NCI-H446 treated with DMSO at 0.1 percent for 48 hours (cell line): ENCODE data around the gene ALPG.
"Not testable (repeated sequence)": the region's sequence is repeated elsewhere in the genome, so short reads cannot be mapped to it uniquely, and the experiment has no call there.

Experiments used
- DNase-seq: peaks from one replicate; lab custom pipeline; 2025; lab: John Stamatoyannopoulos, UW

The ALPG gene

DNA sequence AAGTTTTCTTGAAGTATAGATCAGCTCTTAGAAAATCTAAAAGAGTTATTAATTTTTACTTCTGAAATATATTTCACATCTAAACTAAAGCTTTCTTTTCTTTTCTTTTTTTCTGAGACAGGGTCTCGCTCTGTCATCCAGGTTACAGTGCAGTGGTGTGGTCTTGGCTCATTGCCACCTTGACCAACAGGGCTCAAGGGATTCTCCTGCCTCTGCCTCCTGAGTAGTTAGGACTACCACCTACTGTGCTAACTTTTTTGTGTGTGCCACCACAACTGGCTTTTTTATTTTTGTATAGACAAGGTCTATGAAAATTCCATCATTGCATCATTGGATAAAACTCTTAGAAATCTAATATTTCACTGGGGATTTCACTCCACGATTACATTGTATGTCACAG is 10.0 kb upstream of the ALPG start:
- DNase-seq, result no peak

DNA sequence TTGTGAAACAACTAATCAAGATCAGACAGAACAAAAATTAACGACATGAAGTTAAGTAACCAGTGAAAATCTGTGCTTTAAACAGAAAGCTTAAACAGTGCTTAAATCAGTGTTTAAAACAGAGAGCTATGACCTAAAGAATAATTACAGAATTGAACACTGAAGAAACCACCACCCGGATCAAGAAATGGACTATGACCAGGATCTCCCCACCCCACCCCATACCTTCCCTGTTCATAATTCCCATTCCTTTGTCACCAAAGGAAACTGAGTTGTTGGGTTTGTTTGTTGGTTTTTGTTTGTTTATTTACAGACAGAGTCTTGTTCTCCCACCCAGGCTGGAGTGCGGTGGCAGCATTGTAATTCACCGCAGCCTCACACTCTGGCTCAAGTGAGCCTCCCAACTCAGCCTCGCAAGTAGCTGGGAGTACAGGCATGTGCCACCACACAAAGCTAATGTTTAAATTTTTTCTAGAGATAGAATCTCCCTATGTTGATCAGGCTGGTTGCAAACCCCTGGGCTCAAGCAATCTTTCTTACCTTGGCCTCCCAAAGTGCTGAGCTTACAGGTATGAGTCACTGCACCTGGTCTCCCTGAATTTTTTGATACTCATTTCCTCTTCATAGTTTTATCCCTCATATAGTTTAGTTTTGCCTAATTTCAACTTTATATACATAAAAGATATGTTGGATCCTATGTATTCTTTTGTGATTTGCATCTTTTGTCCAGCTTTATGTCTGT is 8.2 kb upstream of the ALPG start:
- no peak for DNase-seq

DNA sequence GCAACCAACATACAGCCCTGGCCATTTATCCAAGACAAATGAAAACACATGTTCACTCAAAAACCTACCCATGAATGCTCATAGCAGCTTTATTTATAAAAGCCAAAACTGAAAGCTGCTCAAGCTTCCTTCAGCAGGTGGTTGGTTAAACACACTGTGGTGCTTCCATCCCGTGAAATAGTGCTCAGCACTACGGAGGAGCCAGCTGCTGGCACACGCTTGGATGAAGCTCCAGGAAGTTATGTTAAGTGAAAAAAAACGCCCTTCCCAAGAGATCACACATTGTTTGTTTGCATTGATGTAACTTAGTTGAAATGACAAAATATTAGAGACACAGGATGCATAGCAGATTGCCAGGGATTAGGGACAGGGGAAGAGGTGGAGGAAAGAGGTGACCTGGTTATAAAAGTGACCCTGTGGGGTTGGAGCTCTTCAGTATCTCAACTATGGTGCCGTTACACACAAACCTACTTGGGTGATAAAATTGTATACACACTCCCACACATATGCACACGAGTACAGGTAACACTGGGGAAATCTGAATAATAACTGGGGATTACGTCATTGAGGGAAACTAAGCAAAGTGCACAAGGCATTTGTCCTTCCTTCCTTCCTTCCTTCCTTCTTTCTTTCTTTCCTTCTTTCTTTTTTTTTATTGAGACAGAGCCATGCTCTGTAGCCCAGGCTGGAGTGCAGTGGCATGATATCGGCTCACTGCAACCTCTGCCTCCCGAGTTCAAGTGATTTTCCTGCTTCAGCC is 6.2 kb upstream of the ALPG start:
- no peak for DNase-seq

DNA sequence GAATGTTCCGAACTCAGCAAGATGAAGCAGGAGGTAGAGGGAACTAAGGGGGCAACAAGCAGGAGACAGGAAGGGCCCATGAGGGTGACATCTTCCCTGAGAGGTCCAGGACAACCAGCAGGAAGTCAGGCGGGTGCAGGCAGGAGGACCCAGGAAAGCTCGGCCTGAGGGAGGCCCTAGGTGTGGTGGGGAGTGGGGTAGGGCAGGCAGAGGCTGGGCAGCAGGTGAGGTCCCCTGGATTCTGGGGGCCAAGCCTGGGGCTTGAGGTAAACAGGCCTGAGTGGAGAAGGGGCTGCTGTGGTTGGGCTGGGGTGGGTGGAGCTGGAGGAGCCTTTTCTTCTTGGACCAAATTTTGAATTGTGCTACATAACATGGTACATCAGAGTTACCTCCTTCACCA is 4.1 kb upstream of the ALPG start:
- no peak for DNase-seq

DNA sequence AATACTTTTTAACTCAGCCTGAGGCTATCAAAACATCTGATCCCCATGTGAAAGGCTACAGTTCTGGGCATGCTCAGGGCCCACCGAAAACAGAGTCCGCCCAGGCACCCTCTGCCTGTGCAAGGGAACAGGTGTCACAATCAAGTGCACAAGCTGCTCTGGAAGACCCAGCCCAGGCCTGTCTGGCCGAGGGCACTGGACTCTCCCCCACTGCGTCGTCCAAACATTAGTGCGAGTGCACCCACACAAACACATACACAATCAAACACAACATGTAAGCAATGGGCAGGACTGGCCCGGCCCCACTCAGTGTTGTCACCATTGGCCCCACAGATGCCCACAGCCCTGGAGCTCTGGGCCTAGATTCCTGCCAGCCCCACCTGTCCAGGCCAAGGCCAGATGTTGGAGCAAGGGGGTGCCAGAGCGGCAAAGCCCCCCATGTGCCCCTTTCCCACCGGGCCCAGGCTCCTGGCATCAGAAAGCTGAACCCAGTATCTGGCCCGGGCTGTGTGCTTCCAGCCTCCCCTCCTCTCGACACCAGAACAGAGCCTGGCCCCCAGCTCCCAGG is 617 bp upstream of the ALPG start:
- DNase-seq, result no peak

DNA sequence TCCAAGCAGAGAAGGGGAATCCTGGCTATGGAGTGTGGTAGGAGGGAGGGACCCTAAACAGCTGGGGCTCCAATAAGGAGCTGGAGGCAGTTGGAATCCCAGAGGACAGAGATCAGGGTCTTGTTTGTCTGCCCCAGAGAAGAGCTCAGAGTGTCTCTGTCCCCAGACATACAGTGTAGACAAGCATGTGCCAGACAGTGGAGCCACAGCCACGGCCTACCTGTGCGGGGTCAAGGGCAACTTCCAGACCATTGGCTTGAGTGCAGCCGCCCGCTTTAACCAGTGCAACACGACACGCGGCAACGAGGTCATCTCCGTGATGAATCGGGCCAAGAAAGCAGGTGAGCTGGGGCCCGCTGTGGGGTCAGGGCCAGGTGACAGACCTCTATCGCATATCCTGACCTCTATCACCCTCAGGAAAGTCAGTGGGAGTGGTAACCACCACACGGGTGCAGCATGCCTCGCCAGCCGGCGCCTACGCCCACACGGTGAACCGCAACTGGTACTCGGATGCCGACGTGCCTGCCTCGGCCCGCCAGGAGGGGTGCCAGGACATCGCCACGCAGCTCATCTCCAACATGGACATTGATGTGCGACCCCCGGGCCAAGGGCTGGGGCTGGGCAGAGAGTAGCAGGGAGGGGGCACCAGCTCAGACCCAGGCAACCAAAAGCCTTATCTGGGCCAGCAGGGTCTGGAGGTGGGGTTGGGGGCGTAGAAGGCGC is 945 bp downstream of the ALPG start:
- not testable (repeated sequence) for DNase-seq

DNA sequence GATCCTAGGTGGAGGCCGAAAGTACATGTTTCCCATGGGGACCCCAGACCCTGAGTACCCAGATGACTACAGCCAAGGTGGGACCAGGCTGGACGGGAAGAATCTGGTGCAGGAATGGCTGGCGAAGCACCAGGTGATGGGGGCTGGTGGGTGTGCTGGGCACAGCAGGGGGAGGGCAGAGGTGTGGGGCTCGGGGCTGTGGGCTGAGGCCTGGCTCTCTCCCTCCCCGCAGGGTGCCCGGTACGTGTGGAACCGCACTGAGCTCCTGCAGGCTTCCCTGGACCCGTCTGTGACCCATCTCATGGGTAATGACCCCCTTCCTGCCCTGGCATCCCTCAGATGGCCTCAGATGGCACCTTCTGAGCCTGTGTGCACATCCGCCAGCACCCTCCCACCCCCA is 1.6 kb downstream of the ALPG start:
- not testable (repeated sequence) for DNase-seq

DNA sequence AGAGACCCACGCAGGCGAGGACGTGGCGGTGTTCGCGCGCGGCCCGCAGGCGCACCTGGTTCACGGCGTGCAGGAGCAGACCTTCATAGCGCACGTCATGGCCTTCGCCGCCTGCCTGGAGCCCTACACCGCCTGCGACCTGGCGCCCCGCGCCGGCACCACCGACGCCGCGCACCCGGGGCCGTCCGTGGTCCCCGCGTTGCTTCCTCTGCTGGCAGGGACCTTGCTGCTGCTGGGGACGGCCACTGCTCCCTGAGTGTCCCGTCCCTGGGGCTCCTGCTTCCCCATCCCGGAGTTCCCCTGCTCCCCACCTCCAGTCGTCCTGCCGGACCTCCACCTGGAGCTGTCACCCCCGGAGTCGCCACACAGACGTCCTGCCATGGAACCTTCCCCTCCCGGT is 3.0 kb downstream of the ALPG start:
- not testable (repeated sequence) for DNase-seq

DNA sequence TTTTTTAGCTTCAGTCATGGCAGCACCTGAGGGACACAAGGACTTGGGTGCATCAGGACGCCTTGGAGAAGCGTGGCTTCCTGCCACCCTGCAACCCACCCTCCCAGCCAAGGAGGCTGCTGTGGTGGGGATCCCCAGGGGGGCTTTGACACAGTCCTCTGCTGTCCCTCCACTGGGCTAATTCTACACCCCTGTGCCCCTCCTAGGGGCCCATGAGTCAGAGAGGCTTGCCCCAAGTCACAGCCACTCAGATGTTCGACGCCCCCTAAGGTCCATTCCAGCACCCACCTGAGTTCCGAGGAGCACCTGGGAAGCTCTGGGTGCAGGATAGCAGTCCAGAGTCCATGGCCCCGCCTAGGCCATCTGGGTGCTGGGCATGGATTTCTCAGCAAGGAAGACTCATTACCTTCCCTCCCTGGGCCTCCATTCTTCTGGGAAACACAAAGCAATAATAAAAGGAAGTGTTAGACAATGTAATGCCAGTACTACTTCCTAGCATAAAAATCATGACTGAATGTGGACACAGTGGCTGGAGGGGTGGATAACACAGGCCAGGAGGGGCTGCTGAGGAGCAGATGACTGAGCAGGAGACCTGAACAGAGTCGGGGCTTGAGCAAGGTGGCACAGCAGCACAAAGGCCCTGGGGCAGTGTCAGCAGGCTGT is 3.7 kb downstream of the ALPG start:
- DNase-seq, result no peak

DNA sequence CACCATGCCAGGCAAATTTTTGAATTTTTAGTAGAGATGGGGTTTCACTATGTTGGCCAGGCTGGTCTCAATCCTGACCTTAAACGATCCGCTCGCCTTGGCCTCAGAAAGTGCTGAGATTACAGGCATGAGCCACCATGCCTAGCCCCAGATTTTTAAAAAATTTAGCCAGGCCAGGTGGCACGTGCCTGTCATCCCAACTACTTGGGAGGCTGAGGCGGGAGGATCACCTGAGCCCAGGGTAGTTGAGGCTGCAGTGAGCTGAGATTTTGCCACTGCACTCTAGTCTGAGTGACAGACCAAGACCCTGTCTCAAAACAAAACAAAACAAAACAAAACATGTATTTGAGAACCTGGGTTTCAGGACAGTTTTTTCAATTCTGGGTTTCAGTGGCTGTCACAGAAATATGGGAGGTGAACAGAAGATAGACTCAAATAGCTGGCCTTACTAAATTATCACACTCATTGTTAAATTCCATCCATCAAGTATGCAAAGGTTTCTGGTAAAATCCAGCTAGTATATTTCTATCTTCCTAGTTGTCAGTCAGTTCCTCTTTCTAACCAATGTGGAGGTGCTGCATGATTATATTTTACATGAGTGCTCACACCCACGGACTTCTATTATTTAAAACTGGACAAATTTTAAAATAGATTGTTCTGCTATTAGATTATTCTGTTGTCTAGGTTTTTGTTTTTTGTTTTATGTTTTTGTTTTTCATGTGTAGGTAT is 5.4 kb downstream of the ALPG start:
- DNase-seq, result no peak

DNA sequence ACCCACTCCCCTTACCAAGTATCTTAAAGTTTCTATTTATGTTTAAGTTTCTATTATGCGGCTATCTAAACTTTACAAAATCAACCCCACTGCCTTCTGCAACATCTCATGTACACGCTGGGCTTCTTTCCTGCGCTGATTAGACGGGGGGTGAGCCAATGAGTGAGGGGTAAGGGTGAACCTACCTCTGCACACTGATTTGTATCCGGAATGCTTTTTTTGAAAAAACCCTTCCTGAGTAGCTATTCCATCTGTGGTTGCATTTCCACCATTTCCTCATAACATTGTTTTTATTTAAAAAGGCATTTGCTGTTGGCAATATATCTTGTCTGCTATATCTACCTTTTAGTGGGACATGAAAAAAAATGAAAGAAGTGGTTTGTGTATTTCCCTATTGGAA is 6.3 kb downstream of the ALPG start:
- DNase-seq, result no peak

DNA sequence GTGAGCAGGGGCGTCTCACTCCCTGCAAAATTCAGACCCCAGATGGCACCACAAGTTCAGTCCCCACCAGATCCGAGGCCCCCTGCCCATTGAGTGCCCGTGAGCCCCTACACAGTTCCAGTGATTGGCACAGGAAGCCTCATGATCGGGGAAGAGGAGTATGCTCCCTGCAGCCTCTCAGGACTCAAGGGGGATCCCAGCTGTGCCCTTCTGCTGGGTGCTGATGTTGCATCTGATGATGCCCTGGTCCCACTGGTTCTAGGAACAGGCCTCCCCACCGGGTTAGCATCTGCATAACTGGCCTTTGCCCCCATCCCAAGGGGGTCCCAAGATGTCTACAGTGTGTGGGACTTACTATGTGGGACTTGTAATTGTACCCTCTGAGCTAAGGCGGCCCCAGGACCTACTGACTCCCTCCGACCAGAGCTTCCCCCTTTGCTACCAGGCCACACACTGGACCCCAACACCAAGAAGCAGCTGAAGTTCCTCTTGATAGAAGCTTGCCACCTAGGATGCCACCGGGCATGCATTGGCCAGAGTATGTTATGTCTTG is 8.6 kb downstream of the ALPG start:
- DNase-seq, result no peak

DNA sequence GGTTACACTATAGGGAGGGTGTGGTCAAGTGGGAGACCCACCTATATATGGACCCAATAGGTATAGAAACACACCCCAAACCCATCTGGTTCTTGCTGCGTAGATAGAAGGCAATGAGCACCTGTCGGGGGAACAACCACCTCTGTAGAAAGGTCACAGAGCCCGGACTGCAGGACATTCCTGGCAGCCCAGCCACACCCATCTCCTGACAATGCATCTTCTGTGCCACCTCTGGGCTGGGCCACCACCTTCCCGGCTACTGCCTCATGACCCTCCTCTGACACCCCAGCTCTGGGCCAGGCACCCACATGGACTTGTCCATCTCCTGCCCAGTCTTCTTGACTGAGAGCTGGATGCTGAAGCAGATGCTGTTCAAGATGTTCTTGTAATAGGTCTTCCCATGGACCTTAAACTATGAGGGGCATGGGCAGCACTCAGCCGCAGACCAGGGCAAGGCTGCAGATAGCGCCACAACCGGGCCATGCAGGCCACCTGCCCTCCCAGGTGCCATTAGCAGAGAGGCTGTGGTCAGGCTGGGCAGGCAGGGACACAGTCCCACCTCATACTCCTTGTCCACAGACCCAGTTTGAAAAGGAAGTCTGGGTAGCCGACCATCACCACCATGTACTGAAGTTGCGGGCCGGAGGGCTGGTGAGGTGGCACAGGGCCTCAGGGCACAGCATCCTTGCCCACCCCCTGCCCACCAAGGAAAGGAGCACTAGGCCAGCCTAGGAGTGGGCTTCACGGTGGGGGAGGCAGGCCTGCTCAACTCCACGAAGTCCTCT is 9.3 kb downstream of the ALPG start:
- no peak for DNase-seq

DNA sequence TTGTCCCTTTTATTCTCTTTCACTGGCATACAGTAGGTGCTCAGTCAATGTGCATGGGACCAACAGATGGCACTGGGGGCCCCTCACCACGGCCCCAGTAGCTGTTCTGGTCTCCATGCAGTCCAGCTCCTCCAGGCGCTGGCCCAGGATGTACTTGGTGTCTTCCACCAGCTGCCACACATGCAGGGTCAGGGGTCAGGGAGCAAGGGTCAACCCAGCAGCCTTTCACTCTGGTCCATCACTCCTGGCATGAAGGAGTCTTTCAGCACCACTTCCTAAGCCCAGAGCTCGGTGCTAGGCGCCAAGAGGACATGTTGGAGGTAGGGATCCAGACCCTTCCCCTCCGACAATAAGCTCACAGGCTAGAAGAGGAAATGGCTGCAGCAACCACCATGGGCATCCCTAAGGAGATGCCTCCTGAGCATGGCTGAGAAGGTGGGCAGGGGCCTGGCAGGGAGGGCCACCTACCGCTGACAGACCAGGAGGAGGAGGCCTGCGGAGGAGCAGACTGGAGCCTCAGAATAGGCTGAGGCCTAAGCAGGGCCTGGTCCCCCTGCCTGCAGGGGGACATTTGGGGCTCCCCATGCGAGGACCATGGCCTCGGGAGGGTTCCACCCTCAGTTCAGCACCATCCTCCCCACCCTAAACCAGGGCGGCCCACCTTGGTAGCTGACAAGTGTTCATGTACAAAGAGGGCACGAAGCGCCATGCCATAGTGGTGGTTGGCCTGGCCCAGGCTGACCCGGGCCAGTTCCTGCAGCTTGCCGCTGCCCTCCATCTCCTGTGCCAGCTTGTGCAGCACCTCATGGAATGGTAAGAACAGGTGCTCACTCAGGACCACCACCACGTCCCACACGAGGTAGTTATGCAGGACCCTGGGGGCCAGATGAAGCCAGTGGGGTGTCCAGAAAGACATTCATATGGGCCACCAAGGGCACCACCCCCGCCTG is 10.2 kb downstream of the ALPG start:
- DNase-seq, result no peak

DNA sequence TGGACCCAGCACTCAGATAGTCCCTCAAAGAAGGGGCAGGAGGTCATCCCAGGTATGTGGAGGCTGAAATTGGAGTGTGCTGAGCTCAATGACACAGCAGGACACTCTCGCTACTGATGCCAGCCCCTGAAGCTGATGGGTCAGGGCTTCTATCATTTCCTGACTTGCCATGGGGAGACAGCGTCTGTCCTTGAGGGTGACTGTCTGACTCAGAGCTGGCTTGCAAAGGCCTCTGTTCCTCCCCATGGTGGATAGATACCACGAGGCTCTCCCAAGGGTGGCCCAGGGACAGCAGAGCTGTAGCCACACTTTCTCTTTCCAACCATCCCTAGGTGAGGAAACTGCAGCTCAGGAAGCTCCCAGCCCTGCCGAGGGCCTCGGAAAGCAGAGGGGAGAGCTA is 10.8 kb downstream of the ALPG start:
- DNase-seq, result no peak

DNA sequence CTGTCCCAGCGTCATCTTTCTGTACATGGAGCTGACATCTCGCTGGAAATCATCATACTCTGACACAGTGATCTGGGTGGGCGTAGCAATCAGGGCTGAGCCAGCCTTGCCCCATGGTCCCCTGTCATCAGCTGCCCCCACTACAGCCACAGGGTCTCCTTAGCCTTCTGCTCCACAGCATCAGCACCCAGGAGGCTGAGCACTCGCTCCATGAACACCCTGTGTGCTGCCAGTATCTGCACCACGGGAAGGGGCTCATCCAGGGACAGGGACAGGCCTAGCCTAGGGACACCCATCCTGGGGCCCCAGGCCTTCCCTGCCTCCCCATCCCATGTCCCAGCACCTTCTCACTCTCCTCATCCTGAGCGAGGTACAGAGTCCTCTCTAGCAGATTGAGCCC is 11.4 kb downstream of the ALPG start:
- DNase-seq, result no peak

DNA sequence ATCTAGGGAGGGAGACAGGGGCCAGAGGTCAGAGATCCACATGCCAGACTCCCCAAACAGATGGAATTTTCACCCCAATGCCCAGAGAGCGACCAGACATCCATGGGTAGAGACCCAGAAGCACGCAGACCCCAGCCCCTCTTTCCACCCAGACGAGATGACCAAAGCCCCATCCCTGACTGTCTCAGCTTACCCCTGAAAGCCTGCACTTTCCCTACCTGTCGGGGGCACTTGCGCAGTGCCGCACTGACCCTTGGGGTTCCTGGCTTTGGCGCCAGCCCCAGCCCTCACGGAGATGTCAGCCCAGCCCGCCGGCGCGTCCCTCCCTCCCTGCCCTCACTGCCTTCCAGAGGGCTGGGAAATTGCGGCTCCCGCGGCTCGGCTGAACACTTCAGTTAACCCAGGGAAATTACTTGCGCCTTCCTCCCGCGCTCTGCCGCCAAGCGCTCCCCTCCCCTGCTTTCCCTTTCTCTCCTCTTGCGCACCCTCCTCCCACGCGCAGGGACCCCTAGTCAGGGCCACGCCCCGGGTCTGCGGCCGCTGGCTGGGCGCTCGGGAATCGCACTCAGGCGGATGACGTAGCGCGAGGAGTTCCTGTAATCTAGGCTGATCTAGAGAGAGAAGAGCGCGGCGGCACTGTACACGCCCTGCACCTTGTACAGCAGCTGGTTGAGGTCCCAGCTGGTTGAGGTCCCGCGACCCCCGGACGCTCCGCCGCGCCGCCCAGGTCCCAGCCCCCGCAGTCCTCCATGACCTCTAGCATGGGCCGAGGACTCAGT is 12.0 kb downstream of the ALPG start:
- no peak for DNase-seq
